AG09319 (cell line): ENCODE results near the gene CYB561A3.

Experiments used
- DNase-seq: peaks from one replicate; pipeline ENCODE4 v3.0.0-alpha.2; 2010; ENCODE audit warnings: low read depth; ENCODE audit errors: extremely low read depth
- CTCF ChIP-seq: IDR thresholded peaks from 2 replicates; pipeline ENCODE4 v1.5.1; 2011; ENCODE audit warnings: low read depth, mild to moderate bottlenecking, inconsistent platforms, low read length, moderate library complexity

CYB561A3 gene

GRCh38 chr11:61357233-61357893, 4.3 kb downstream of the CYB561A3 start:
- DNase-seq: no peak
- TF ChIP-seq CTCF: no peak

GRCh38 chr11:61356706-61357105, 5.0 kb downstream of the CYB561A3 start:
- DNase-seq: no peak
- no peak for TF ChIP-seq CTCF

GRCh38 chr11:61354208-61354607, 7.5 kb downstream of the CYB561A3 start:
- no peak for DNase-seq
- TF ChIP-seq CTCF: no peak

GRCh38 chr11:61353131-61354067, 8.3 kb downstream of the CYB561A3 start:
- TF ChIP-seq CTCF: no peak
- DNase-seq: no peak

DNA sequence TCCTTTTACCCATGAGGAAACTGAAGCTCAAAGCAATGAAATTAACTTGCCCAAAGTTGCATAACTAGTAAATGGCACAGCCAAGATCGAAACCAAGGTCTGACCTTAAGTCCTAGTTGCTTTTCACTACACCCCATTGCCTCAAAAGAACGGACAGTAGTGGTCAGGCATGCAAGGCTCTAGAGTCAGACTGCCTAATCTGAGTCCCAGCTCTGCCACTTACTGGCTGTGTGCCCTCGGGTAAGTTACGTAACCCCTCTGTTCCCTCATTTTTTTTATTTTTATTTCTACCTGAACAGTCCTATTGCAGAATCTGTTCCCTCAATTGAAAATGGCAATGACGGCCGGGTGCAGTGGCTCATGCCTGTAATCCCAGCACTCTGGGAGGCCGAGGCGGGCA, 9.6 kb downstream of the CYB561A3 start:
- DNase-seq: no peak
- no peak for TF ChIP-seq CTCF

- no peak for DNase-seq
- no peak for TF ChIP-seq CTCF
Measured at GRCh38 chr11:61350803-61351202, 10.9 kb downstream of the CYB561A3 start.

DNA sequence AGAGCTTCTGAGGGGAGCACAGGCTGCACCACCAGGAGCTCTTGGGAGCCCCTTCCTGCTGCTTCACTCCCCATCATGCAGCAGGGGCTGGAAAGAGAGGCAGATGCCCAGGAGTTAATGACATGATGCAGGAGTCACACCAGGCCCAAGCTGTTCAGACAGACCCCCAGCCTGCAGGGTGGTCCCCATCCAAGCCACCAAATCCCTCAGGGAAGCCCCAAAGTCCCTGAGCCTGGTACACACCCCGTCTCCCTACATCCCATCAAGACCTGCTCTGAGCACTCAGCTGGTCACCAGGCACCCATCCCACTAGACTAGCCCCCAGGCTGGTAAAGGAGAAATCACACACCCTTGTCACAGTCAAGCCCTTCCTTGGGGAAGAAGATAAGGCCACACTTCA, 11.3 kb downstream of the CYB561A3 start:
- DNase-seq: no peak
- TF ChIP-seq CTCF: no peak
